NK-92 (cell line): ENCODE measurements around the gene ELOB.
"Not testable (repeated sequence)": the region's sequence is repeated elsewhere in the genome, so short reads cannot be mapped to it uniquely, and the experiment has no call there.

Experiments
- DNase-seq: peaks from one replicate; lab custom pipeline; 2025; ENCODE audit not compliant: unreplicated experiment; lab: John Stamatoyannopoulos, UW

ELOB gene

GRCh38 chr16:2724816-2725348 is 52.2 kb downstream of the ELOB start:
- DNase-seq: no peak

GRCh38 chr16:2724088-2724676 is 52.9 kb downstream of the ELOB start:
- no peak for DNase-seq

DNA sequence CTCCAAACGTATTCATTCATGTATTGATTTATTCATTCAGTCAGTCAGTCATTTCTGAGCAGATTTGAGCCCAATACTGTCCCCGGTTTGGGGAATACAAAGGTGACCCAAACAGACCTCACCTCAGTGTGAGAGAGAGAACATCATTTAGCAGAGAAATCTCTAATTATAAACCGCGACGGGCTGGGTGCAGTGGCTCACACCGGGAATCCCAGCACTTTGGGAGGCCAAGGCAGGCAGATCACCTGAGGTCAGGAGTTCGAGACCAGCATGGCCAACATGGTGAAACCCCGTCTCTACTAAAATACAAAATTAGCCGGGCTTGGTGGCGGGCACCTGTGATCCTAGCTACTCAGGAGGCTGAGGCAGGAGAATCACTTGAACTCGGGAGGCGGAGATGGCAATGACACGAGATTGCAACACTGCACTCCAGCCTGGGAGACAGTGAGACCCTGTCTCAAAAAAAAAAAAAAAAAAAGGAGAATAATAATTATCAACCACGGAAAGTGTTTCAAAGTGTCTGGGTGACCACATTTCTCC is 55.4 kb downstream of the ELOB start:
- not testable (repeated sequence) for DNase-seq
